Mesothelial cell of epicardium (in vitro differentiated cells): ENCODE measurements around the gene MED17. TPM values are rescaled to one million over a fixed set of nuclear protein-coding genes. Genes with fewer than 3 reads are reported as not detected.

Experiments
- DNase-seq, 2 experiments: peaks; one replicate each; pipeline ENCODE4 v3.0.0; 2021; ENCODE audit warnings: low spot score in 2 of 2; ENCODE audit not compliant: unreplicated experiment in 2 of 2
- H3K27ac Mint-ChIP-seq: 2 replicates; pipeline ENCODE4 v1.8.0; 2021; ENCODE audit warnings: mixed read lengths
- H3K27me3 Mint-ChIP-seq: 2 replicates; pipeline ENCODE4 v1.8.0; 2021; ENCODE audit warnings: low read depth, mixed read lengths
- H3K36me3 Mint-ChIP-seq: 2 replicates; pipeline ENCODE4 v1.8.0; 2021; ENCODE audit warnings: mixed read lengths
- H3K4me1 Mint-ChIP-seq: 2 replicates; pipeline ENCODE4 v1.8.0; 2021; ENCODE audit warnings: mixed read lengths
- H3K4me3 Mint-ChIP-seq: 2 replicates; pipeline ENCODE4 v1.8.0; 2021; ENCODE audit warnings: mild to moderate bottlenecking, moderate library complexity, mixed read lengths
- H3K9me3 Mint-ChIP-seq: 2 replicates; pipeline ENCODE4 v1.8.0; 2021; ENCODE audit warnings: mixed read lengths
- total RNA-seq: library from RNA; stranded (reverse); gene quantifications from 3 replicates; pipeline ENCODE4 v1.2.1, GENCODE V29; 2021
- TF ChIP-seq, protein P1 (sequence below): fragments of 200-600 bp; sonication (generic); IDR thresholded peaks from one replicate; pipeline ENCODE4 v1.5.0; 2021; ENCODE audit warnings: antibody characterized with exemption; ENCODE audit not compliant: unreplicated experiment

MED17 gene
- total RNA-seq, 1 donor from 2014 or later, result 55.5 TPM

DNA sequence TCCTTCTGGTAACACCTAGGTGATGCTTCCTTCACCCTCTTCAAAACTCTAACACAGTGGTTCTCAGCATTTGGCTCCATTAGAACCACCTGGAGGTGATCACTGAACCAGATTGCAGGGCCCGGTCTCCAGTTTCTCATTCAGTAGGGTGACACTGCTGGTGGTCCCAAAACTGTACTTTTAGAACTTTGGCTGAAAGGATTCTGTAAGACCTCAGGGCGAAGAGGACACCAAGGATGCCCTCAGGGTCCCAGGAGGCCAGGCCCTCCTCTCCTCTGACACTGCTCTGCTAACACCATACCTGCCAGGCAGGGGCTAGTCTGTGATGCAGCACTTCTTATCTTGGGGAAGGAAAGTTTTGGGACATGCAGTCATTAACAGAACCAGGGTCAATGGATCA, 57.4 kb downstream of the MED17 start:
- H3K36me3 Mint-ChIP-seq, result no peaks in the 10 kb centered on the region
- DNase-seq, result no peak
- no peaks in the 10 kb centered on the region for H3K27me3 Mint-ChIP-seq
- H3K4me3 Mint-ChIP-seq, result no peak overlapping the region
- H3K4me1 Mint-ChIP-seq, result peaks cover 15% of the 10 kb centered on the region
- no peak overlapping the region for H3K27ac Mint-ChIP-seq
- no peaks in the 10 kb centered on the region for H3K9me3 Mint-ChIP-seq
- TF ChIP-seq, protein P1, sequence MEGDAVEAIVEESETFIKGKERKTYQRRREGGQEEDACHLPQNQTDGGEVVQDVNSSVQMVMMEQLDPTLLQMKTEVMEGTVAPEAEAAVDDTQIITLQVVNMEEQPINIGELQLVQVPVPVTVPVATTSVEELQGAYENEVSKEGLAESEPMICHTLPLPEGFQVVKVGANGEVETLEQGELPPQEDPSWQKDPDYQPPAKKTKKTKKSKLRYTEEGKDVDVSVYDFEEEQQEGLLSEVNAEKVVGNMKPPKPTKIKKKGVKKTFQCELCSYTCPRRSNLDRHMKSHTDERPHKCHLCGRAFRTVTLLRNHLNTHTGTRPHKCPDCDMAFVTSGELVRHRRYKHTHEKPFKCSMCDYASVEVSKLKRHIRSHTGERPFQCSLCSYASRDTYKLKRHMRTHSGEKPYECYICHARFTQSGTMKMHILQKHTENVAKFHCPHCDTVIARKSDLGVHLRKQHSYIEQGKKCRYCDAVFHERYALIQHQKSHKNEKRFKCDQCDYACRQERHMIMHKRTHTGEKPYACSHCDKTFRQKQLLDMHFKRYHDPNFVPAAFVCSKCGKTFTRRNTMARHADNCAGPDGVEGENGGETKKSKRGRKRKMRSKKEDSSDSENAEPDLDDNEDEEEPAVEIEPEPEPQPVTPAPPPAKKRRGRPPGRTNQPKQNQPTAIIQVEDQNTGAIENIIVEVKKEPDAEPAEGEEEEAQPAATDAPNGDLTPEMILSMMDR, result no peak

DNA sequence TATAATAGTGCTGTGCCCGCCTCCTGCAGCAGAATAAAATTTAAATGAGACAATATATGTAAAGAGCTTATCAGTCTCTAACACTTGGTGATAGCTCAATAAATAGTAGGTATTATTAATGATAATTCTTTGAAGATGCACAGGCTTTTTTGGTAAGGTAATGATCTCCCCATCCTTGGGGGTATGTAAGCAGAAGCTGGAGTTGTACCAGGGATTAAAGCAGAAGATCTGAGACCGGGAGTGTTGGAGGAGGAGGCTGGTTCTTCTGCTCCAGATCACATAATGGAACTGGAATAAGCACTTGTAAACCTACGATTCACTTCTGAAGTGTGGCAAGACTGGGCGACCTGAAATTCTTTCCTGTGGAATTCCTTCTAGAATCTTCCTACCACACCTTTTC, 58.0 kb downstream of the MED17 start:
- DNase-seq, result no peak
- H3K9me3 Mint-ChIP-seq, result no peaks in the 10 kb centered on the region
- peaks cover 15% of the 10 kb centered on the region for H3K4me1 Mint-ChIP-seq
- H3K4me3 Mint-ChIP-seq, result no peak overlapping the region
- no peaks in the 10 kb centered on the region for H3K36me3 Mint-ChIP-seq
- H3K27me3 Mint-ChIP-seq, result no peaks in the 10 kb centered on the region
- H3K27ac Mint-ChIP-seq, result no peak overlapping the region
- TF ChIP-seq, protein P1, result no peak

DNA sequence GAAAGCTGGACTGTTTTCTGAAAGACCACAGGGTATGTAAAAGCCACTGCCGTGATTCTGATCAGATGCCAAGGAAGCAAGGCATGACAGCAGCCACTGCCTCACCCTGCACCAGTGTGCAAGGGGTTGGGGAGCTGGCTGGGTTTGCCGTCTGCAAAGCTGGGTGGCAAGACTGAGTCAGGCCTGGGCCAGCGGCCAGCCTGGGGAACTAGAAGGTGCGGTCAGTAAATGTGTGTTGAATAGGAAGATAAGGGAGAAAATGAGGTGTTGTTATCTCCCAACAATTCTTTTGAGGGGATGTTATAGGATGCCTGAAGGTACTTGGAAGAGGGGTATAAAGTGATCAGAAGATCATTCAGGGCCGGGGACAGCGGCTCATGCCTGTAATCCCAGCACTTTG, 58.4 kb downstream of the MED17 start:
- DNase-seq, result no peak
- TF ChIP-seq, protein P1, result no peak
- Mint-ChIP-seq H3K27me3 (no peaks in the 10 kb centered on the region), H3K9me3 (no peaks in the 10 kb centered on the region), H3K36me3 (no peaks in the 10 kb centered on the region), H3K4me1 (peaks cover 15% of the 10 kb centered on the region), H3K4me3 (no peak overlapping the region), H3K27ac (no peak overlapping the region)

DNA sequence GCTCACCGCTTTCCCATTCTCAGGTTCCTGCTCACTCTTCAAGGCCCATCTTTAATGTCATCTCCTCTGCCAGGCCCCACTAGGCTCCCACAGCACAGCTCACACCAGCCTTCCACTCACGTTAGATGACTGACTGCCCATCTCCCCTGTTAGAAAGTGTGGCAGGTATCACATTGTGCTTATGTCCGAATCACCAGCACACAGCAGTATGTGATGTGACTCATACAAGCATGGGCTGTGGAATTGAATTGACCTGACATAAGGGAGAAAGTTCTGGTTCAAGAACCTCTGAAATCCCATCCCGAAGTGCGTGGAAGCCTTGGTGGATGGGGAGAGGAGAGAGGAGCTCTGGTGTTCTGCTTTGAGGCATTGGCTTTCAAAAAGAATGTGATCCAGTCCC, 59.8 kb downstream of the MED17 start:
- Mint-ChIP-seq H3K4me1 (peaks cover 15% of the 10 kb centered on the region), H3K4me3 (no peak overlapping the region), H3K36me3 (no peaks in the 10 kb centered on the region), H3K9me3 (no peaks in the 10 kb centered on the region), H3K27ac (no peak overlapping the region), H3K27me3 (no peaks in the 10 kb centered on the region)
- DNase-seq, result no peak
- TF ChIP-seq, protein P1, result no peak

DNA sequence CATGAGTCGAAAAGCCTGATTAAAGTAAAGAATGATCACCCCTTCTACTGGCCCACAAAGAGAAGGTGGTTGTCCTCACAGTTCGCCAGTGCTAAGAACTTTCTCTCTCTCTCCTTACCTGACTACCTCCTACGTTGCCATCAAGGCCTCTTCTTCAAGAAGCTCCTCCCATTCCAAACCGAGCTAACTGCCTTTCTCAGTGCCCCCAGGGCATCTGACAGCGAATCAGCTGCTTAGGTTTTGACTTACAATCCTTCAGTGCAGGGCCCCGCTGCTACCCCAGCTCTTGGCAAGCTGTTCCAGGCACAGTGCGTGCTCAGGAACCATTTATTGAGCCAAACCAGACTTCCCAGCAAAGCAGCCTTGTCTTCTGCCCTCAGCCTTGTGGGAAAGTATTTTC, 60.5 kb downstream of the MED17 start:
- TF ChIP-seq, protein P1, result no peak
- H3K27ac Mint-ChIP-seq, result no peak overlapping the region
- no peak overlapping the region for H3K4me3 Mint-ChIP-seq
- no peaks in the 10 kb centered on the region for H3K27me3 Mint-ChIP-seq
- no peaks in the 10 kb centered on the region for H3K36me3 Mint-ChIP-seq
- H3K9me3 Mint-ChIP-seq, result no peaks in the 10 kb centered on the region
- no peak for DNase-seq
- peaks cover 15% of the 10 kb centered on the region for H3K4me1 Mint-ChIP-seq
